Activated CD4-positive, alpha-beta T cell treated with anti-CD3 and anti-CD28 coated beads, Interleukin-10, Interleukin-2, amounts not matched to agents 100 ng/mL and 50 ng/mL, durations not matched to agents 16 hours and 8 hours (primary cell): Measurements from ENCODE around the gene TSHZ2.

ENCODE experiments used
- DNase-seq: peaks from one replicate; pipeline ENCODE4 v3.0.0-alpha.2; 2020

The TSHZ2 gene

GRCh38 chr20:53032478-53032932 lies 60.3 kb downstream of the TSHZ2 start:
- no peak for DNase-seq

GRCh38 chr20:53033176-53033575 lies 61.0 kb downstream of the TSHZ2 start:
- DNase-seq = no peak

GRCh38 chr20:53034899-53035298 lies 62.7 kb downstream of the TSHZ2 start:
- peak; percentile 29 for DNase-seq

- no peak for DNase-seq
Observed at GRCh38 chr20:53036992-53037391, 64.8 kb downstream of the TSHZ2 start.

- no peak for DNase-seq
Observed at GRCh38 chr20:53037621-53038020, 65.5 kb downstream of the TSHZ2 start.

GRCh38 chr20:53038299-53038698 lies 66.1 kb downstream of the TSHZ2 start:
- DNase-seq = no peak

- DNase-seq = no peak
Observed at GRCh38 chr20:53040693-53041589, 68.8 kb downstream of the TSHZ2 start.

GRCh38 chr20:53042521-53042920 lies 70.4 kb downstream of the TSHZ2 start:
- no peak for DNase-seq

- DNase-seq = no peak
Observed at GRCh38 chr20:53044296-53044695, 72.1 kb downstream of the TSHZ2 start.

GRCh38 chr20:53045941-53046340 lies 73.8 kb downstream of the TSHZ2 start:
- DNase-seq = no peak

GRCh38 chr20:53047203-53047602 lies 75.0 kb downstream of the TSHZ2 start:
- DNase-seq = no peak

GRCh38 chr20:53048387-53048786 lies 76.2 kb downstream of the TSHZ2 start:
- DNase-seq = no peak

GRCh38 chr20:53050338-53050737 lies 78.2 kb downstream of the TSHZ2 start:
- DNase-seq = no peak

- DNase-seq = no peak
Observed at GRCh38 chr20:53052380-53052779, 80.2 kb downstream of the TSHZ2 start.

GRCh38 chr20:53053595-53053994 lies 81.4 kb downstream of the TSHZ2 start:
- DNase-seq = no peak

- no peak for DNase-seq
Observed at GRCh38 chr20:53055367-53056067, 83.4 kb downstream of the TSHZ2 start.

- DNase-seq = no peak
Observed at GRCh38 chr20:53057579-53057978, 85.4 kb downstream of the TSHZ2 start.

GRCh38 chr20:53059848-53060247 lies 87.7 kb downstream of the TSHZ2 start:
- DNase-seq = no peak

- DNase-seq = no peak
Observed at GRCh38 chr20:53061192-53062108, 89.3 kb downstream of the TSHZ2 start.

GRCh38 chr20:53064935-53065334 lies 92.8 kb downstream of the TSHZ2 start:
- DNase-seq = no peak

GRCh38 chr20:53068241-53068640 lies 96.1 kb downstream of the TSHZ2 start:
- no peak for DNase-seq

GRCh38 chr20:53069132-53069531 lies 97.0 kb downstream of the TSHZ2 start:
- no peak for DNase-seq

GRCh38 chr20:53070224-53070623 lies 98.1 kb downstream of the TSHZ2 start:
- DNase-seq = peak; percentile 30
